GM18867 (cell line): ENCODE measurements around the gene PKIG.
"Not testable (repeated sequence)": the region's sequence is repeated elsewhere in the genome, so short reads cannot be mapped to it uniquely, and the experiment has no call there.

Experiments used
- ATAC-seq: cut with Tn5 transposase; IDR thresholded peaks from one replicate; pipeline ENCODE4 v1.9.1; 2021; ENCODE audit warnings: mild to moderate bottlenecking, moderate library complexity; ENCODE audit not compliant: unreplicated experiment

The PKIG gene

DNA sequence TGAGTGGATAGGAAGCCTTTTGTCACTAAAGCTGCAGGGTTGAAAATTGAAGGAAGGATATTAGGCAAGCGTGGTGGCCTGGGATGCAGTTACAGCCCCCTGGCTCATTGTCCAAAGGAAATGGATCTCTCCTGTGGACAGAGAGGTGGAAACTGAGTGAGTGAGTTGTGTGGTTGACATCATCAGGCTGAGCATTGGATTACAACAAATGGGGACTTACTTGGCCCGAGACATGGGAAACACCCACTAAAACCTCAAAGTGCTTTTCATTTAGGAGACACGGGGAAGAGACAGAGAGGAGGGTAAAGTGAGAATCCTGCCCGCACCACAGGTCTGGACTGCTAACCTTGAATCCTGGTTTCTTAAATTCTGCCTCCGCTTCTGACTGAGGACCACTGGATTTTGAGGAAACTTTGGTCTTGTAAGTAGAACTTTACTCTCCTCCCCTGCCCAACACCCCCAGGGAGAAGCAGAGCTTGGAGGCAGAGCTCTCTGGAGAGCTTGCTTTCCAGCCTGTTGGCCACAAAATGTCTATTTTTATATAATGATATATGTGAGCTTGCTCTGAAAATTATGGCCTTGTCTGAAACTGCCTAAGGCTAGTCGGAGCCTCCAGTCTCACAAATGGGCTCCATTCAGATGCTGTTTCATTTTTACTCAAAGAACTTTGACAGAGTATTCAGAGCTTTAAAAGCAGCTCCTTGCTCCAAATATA lies at the start of gene PKIG:
Gene PKIG (plus strand): TSS at position 269 of the 715 bp plus-strand sequence. CDS start 31,978 bp downstream, outside the sequence.
- no peak for ATAC-seq

DNA sequence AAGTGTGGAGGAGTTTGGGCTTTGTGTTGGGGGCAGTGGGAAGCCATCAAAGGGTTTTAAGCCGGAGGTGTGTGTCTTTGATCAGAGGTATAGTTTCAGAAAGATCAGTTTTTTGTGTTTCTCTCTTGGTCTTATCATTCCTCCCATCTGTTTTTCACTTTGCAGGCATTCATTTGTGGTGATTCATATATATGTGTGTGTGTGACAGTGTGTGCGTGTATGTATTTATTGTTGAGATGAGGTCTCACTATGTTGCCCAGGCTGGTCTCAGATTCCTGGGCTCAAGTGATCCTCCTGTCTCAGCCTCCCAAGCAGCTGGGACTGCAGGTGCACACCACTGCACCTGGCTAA lies 49.4 kb upstream of the PKIG start:
- ATAC-seq: no peak

DNA sequence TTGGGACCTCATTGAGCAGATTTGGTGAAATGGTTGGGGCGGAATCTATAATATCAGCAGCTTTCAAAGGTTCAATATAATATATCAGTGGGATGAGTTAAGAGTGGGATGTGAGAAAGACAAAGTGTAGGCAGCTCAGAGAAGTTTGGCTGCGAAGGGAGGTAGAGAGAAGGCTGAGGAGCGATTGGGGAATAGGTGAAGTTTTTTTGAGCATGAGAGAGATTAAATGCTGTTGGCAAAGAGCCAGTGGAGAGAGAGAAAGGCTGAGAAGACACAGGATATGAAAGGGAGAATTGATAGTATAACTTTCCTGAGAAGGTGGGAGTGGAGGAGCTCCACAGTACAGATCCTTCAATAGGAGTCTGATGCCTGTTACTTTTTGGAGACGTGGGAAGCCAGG lies 48.5 kb upstream of the PKIG start:
- no peak for ATAC-seq

DNA sequence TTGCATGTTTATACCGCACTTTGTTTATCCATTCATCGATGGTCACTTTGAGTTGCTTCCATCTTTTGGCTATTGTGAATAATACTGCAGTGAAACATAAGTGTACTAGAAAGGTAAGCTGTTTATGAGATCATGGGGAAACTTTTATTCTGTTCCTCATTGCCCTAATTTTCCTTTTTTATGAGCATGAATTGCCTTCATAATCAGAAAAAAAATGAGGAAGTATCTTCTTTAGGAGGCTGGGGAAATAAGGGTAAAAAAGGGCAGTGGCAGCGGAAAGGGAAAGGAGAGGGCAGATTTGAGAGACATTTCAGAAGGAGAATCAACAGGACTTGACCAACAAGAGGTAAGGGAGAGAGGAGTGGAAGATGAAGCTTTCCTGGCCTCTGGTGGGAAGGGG lies 46.2 kb upstream of the PKIG start:
- no peak for ATAC-seq

DNA sequence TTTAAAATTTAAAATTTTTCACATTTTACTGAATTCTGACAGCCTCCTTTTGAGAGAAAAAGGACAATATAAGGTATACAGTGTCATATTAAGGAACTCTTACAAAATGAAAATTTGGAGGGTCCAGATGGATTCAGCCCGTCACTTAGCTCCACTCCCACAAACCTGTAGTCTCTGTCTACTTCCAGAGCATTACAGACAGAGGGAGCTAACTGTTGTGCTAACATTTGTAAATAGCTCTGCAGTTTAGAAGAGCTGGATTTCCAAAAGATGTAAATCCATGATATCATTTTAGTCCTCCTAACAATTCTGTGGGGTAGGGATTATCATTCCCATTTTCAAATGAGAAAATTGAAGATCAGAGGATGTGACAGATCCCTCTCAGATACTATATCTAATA lies 44.4 kb upstream of the PKIG start:
- no peak for ATAC-seq

DNA sequence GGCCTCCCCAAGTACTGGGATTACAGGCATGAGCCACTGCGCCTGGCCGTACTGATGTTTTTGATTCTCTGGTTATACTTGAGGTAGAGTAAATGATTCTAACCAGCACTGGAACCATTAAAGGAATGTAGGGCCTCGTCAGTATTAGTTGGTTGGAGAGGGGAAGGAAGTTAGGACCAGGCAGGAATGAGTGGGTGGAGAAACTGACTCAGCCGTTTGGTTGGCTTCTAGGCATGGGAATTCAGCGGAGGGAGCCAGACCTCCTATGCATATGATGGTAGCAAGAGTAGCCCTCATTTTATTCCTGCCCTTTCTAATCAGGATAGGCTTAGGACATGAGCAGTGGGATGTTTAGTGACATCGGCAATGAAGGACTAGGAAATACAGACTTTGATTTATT lies 41.5 kb upstream of the PKIG start:
- no peak for ATAC-seq

DNA sequence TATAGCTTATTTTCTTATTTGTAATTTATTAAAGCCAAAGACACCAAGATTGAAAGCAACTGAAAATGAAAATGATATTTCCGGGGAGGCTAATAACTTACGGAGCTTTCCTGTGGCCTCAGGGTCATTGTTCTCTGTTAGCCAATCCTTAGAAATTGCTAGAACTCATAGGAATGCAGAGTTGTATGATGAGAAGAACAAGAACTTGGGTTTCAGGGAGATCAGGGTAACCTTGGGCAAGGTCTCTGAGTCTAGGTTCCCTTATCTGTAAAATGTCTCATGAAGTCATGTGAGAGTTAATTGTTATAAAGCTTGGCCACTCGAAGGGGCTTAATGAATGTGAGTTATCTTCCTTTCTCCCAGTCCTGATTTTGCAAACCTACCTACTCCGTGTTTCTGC lies 40.4 kb upstream of the PKIG start:
- ATAC-seq: no peak

DNA sequence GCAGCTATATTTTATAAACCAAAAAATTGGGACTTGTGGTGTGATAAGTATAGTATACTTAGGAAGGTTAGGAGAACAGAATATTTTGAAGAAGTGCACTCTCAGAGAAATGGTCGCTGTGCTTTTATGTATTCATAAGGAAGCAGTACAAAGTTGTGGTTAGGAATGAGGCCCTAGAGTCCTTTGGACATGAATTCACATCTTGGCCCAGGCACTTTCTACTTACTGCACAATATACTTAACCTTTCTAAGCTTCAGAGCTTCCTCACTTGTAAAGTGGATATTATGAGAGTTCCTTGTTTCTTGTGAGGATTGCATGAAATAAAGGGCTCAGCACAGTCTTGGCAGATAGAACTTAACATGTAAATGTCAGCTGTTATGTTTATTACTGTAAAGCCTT lies 39.5 kb upstream of the PKIG start:
- ATAC-seq: no peak

DNA sequence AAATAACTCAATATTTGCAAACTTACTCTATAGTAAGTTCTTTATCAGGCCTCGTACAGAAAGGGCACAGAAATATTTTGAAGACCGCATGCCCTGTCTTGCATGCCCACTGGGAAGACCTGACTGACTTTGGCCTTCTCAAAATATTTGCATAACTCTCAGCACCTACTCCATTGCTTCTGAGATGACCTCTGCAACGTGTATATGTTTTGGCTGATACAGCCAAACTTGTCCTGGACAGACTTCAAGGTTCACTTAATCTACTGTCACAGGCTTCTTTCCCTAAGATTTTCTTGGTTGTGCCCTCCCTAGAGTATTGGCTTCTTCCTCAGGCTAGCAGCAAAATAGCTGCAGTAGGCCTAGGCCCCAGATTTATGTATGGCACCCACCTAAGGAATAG lies 39.0 kb upstream of the PKIG start:
- ATAC-seq: no peak

DNA sequence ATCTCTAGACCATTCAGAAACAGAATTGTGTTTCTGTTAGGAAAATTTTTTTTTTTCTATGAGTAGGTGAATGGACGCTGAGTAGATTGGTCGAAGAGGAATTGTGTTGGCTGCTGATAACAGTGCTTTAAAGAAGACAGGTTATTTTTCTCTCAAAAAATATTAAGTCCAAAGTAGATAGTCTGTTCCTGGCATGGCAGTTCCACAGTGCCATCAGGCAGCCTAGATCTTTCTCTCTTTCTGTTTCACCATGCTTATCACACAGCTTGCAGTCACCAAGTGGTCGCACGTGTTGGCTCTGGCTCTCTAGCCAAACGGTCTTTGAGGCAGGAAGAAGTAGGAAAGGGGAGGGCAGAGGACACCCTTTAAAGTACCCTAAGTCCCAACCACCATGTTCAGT lies 38.1 kb upstream of the PKIG start:
- ATAC-seq: no peak

DNA sequence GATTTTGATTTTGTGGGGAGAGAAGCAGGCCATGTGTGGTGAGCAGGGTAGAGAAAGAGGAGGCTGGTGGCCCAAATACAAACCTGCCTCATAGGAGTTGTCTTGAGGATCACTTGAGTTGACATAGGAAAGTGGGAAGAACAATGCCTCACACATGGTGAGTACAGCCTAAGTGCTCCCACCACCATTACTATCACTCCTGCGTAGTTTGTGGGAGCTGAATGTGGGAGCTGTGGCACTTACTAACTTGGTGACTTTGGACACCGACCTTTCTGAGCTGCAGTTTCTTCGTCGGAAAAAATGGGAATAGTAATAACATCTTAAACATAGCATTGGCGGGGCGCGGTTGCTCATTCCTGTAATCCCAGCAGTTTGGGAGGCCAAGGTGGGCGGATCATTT lies 35.0 kb upstream of the PKIG start:
- ATAC-seq: no peak

DNA sequence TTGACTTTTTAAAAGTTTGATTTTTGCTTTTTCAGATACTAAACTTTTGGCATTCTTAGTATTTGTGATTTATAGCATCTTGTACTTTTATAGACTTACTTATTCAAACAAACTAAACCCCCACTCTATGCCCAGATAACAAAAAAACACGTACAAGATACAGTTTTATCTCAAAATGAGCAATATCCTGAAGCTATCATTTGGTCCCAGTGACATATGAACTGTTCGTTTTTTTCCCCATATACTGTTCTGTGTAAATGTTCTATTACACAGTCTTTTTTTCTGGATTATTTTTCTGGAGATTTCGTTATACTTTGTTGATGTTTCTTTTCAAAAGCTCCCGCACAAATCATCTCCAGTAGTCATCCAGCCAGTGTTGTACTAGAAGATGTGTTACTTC lies 33.3 kb upstream of the PKIG start:
- ATAC-seq: no peak

DNA sequence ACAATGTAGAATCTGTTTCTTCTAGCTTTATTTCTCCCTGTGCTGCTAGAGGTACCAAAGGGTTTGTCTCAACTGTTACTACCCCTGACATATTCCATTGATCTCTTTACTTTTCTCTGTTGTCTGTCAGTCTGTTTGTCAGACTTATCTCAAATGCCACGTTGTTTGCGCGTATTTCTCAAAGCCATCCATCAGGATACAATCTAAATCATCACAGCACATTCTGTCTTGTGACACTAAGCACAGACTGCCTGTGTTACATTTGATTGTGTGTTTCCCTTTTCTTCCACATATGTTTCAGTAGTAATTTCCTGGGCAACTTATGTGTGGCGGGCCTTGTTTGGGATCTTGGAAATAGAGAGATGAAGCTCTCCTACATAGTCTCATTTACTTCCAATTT lies 30.3 kb upstream of the PKIG start:
- no peak for ATAC-seq

DNA sequence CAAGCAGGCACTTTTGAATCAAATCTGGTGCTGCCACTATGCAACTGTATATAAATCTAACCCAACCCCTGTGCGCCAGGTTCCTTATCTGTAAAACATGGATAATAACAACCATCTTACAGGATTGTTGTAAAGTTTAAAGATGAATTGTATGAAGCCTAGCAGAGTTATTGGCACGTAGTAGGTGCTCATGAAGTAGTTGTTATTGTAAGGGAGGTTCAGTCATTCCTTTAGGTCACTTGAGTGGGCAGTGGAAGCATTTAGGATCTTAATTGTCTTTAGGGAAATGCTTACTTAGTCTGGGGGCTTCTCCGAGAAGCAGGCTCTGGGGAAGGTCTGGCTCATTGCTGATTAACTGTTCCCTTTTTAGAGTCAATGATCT lies 29.8 kb upstream of the PKIG start:
- ATAC-seq: no peak

DNA sequence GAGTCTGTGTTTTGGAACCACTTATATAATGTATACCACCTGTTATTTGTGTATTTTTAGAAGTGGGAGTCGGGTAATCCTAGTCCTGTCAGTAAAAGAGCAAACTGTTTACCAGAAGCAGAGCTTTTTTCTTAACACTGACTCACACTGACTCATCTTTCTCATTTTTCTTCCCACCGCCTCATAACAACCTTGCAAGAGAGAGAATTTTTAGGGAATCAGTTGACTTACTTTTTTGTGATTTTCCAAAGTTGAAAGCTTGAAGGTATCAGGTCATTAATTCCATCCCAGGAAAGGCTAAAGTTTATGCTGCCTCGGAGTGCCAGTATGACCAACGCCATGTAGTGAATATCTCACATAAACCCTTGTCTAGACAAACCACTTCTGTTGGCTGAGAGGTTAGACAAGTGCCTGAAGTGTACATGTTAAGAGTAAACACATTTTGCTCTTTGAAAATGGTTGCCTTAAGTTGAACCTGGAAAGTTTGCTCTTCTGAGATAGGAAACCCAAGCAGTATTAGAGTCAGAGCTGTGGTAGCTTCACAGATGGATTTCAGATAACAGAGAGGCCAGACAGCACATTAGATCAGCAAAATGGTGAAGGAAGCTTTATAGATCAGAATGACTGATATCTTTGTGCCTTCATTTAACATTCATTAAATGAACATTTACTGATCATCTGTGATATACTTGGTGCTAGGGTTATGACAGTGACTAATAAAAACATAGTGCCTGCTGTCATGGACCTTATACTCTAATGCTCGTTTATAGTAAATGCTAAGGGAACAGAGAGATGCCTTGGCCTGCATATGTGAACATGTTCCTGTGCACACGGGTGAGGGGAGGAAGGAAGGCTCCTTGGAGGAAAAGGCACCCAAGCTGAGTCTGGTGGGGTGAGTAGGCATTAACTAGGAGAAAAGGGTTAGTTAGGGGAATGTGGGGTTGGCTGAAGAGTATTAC lies 29.1 kb upstream of the PKIG start:
- ATAC-seq: no peak

DNA sequence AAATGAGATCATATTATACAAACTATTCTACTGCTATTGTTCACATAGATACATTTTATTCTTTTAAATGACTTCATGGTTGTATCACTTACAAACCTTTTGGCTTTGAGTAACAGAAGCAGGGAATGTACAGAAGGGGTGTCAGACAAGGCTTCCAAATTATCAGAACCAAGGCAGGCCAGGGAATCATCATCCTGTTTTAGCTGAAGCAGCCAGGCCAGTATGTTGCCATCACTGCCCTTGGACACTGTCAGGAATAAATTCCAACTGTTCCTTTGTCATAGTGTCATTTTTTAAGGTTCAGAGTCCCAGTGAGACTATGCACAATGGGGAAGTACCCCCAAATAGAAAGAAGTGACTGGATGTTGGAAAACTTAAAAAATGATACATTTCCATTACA lies 23.1 kb upstream of the PKIG start:
- no peak for ATAC-seq

DNA sequence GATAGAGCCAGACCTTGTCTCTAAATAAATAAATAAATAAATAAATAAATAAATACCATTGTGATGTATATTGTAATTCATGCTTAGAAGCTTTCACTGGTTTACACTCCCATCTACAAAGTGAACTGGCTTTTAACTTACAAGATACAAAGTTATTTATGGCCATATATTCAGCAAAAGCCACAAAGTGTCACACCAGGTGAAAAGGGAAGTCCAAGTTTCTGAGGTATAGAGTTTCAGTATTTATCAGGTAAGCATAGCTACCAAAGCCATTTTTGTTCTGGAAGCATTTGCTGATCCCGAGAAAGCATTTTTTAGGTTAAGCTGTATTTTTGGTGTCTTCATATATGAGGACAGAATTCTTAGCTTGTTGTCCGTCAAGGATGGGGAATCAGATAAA lies 22.1 kb upstream of the PKIG start:
- ATAC-seq: no peak

DNA sequence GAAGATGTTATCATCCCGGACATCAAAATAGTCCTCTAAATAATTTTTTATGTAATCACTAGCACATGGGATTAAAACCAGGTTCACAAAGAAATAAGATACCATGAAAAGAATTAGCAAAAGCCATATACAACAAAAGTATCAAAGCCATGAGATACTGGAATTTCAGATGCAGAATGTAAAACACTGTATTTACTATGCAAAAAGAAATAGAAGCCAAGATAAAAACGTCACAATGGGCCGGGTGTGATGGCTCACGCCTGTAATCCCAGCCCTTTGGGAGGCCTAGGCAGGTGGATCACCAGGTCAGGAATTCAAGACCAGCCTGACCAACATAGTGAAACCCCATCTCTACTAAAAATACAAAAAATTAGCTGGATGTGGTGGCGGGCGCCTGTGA lies 21.6 kb upstream of the PKIG start:
- ATAC-seq: not testable (repeated sequence)

DNA sequence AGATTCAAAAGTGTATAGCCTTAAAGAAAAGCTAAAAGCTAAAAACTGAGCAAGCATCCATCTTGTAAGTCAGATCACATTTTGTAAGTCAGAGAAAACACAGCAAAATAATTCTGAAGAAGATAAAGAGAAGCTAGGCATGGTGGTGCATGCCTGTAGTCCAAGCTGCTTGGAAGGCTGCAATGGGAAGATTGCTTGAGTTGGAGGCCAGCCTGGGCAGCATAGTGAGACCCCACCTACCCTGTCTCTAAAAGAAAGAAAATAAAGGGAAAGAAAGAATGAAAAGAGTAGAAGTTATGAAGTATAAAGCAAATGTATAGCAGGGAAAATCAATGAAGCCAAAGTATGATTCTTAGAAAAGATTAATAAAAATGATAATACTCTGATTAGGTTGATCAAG lies 20.5 kb upstream of the PKIG start:
- ATAC-seq: no peak

DNA sequence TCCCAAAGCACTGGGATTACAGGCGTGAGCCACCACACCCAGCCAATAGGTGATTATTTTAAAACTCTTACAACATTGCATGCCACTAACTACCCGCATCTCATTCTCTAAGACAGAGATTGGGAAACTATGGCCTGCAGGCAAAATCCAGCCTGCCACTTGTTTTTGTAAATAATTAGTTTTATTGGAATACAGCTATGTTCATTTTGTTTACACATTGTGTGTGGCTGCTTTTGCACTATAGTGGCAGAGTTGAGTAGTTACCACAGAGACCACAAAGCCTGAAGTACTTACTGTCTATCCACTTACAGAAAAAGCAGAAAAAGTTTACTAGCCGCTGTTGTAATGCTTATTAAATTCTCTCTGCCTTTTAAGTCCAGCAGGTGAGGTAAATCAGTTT lies 16.4 kb upstream of the PKIG start:
- ATAC-seq: no peak

DNA sequence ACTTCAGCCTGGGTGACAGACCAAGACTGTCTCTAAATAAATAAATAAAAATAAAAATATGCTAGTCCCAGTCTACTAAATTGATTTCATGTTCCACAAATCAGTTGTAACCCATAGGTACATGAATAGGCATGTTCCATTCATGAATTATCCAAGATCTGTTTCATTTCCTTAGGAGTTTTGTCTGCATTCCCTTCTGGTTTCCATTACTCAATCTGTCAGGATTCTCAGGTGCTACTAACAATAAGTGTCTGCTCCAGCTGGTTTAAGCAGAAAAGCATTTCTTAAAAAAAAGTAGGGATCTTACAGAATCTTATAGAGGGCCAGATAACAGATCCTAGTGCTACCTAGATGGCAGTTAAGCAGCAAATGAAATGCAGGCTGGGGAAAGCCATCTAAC lies 15.6 kb upstream of the PKIG start:
- ATAC-seq: no peak

DNA sequence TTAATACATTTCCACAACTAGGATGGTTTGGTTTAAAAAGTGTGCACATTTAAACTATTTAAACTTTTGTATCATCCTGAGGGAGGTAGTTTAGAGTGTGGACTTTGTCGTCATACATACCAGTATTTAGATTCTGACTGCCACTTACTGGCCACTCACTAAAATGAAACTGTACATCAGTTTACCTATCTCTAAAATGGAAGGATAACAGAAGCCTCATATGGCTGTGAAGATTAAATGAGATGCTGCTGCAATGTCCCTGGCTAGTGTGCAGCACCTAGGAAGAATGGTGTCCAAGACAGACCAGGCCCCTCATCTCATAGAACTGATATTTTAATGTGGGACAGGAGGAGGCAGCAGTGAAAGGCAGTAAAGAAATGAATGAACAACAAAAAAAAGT lies 12.0 kb upstream of the PKIG start:
- ATAC-seq: no peak
